ENCODE measurements around the gene SPDYE3.
A peak's percentile ranks its signal among the peaks of the same experiment; 100 is the strongest.
"Not testable (repeated sequence)": the region's sequence is repeated elsewhere in the genome, so short reads cannot be mapped to it uniquely, and the experiment has no call there.

The SPDYE3 gene

GRCh38 chr7:100342765-100343164 is 35.3 kb downstream of the SPDYE3 start:
- no peak for TF ChIP-seq CTCF (IDR thresholded peaks at IDR 0.05; ENCODE audit: low read depth, low read length, missing control alignments)
- Histone ChIP-seq H3K4me3 (ENCODE audit: low read depth, low read length) (no peak overlapping the region), H3K27me3 (replicated peaks) (no peaks in the 10 kb centered on the region), H3K27ac (no peak overlapping the region), H3K36me3 (replicated peaks) (peaks cover 44% of the 10 kb centered on the region)
- no peak for DNase-seq
- in situ Hi-C loops (cut with HindIII; ENCODE audit: low pct_ligation_motif_present, low sequenced_read_pairs), result no loop called here

GRCh38 chr7:100344124-100344559 is 36.6 kb downstream of the SPDYE3 start:
- in situ Hi-C loops (cut with HindIII; ENCODE audit: low pct_ligation_motif_present, low sequenced_read_pairs); H3K27ac ChIP-seq: not testable (repeated sequence)

GRCh38 chr7:100344560-100345287 is 37.2 kb downstream of the SPDYE3 start:
- peak; percentile 83 for DNase-seq
- H3K27ac ChIP-seq, result peak overlapping the region; percentile 92

More at GRCh38 chr7:100344124-100344559, 36.6 kb downstream of the SPDYE3 start:
- H3K4me3 ChIP-seq (ENCODE audit: low read depth, low read length); H3K27me3 ChIP-seq (replicated peaks); DNase-seq: not testable (repeated sequence)
- peaks cover 44% of the 10 kb centered on the region for H3K36me3 ChIP-seq (replicated peaks)

GRCh38 chr7:100345288-100345672 is 37.8 kb downstream of the SPDYE3 start:
- peak; percentile 73 for DNase-seq
- in situ Hi-C loops (cut with HindIII; ENCODE audit: low pct_ligation_motif_present, low sequenced_read_pairs); H3K27me3 ChIP-seq (replicated peaks); H3K4me3 ChIP-seq (ENCODE audit: low read depth, low read length); H3K27ac ChIP-seq: not testable (repeated sequence)
- peak; percentile 52 for TF ChIP-seq CTCF (IDR thresholded peaks at IDR 0.05; ENCODE audit: low read depth, low read length, missing control alignments)
- H3K36me3 ChIP-seq (replicated peaks), result peaks cover 50% of the 10 kb centered on the region

More at GRCh38 chr7:100344560-100345287, 37.2 kb downstream of the SPDYE3 start:
- H3K36me3 ChIP-seq (replicated peaks), result peaks cover 46% of the 10 kb centered on the region
- H3K4me3 ChIP-seq (ENCODE audit: low read depth, low read length); H3K27me3 ChIP-seq (replicated peaks); in situ Hi-C loops (cut with HindIII; ENCODE audit: low pct_ligation_motif_present, low sequenced_read_pairs): not testable (repeated sequence)
- peak; percentile 59 for TF ChIP-seq CTCF (IDR thresholded peaks at IDR 0.05; ENCODE audit: low read depth, low read length, missing control alignments)

- Histone ChIP-seq H3K27me3 (replicated peaks) (no peaks in the 10 kb centered on the region), H3K27ac (no peak overlapping the region), H3K36me3 (replicated peaks) (peaks cover 59% of the 10 kb centered on the region), H3K4me3 (ENCODE audit: low read depth, low read length) (no peak overlapping the region)
- in situ Hi-C loops (cut with HindIII; ENCODE audit: low pct_ligation_motif_present, low sequenced_read_pairs), result no loop called here
- DNase-seq, result no peak
- no peak for TF ChIP-seq CTCF (IDR thresholded peaks at IDR 0.05; ENCODE audit: low read depth, low read length, missing control alignments)
Observed at GRCh38 chr7:100346921-100347320, 39.4 kb downstream of the SPDYE3 start.

- Histone ChIP-seq H3K36me3 (replicated peaks) (peaks cover 63% of the 10 kb centered on the region), H3K27me3 (replicated peaks) (no peaks in the 10 kb centered on the region), H3K27ac (no peak overlapping the region), H3K4me3 (ENCODE audit: low read depth, low read length) (no peak overlapping the region)
- DNase-seq, result no peak
- TF ChIP-seq CTCF (IDR thresholded peaks at IDR 0.05; ENCODE audit: low read depth, low read length, missing control alignments), result no peak
- in situ Hi-C loops (cut with HindIII; ENCODE audit: low pct_ligation_motif_present, low sequenced_read_pairs), result no loop called here
Observed at GRCh38 chr7:100348805-100349204, 41.3 kb downstream of the SPDYE3 start.
